ENCODE results near the gene MX2. TPM values are rescaled to one million over a fixed set of nuclear protein-coding genes. Genes with fewer than 3 reads are reported as not detected.

MX2 gene
- total and polyA plus RNA-seq, 2 of the 4 experiments (the other 2 are of a cell fraction), result 0.53 to 0.54 TPM

GRCh38 chr21:41453761-41454160 is 91.9 kb downstream of the MX2 start:
- H3K23ac ChIP-seq (ENCODE audit: low read depth, low read length), result no peak overlapping the region
- no peak for DNase-seq
- no peak overlapping the region for H2AFZ ChIP-seq (replicated peaks; ENCODE audit: low read length, poor library complexity)
- no peak overlapping the region for H4K91ac ChIP-seq (ENCODE audit: insufficient read depth, low read depth, low read length)
- no peak overlapping the region for H3K4ac ChIP-seq (ENCODE audit: low read depth, low read length)
- ChIA-PET CTCF (interaction anchor here (1.0 kb wide), 1 partner anchor 170 kb away, joined by 5 read pairs; no protein-coding TSS in a partner anchor), POLR2A (ENCODE audit: unreplicated experiment) (no interaction called here)
- no peaks in the 10 kb centered on the region for H4K20me1 ChIP-seq (ENCODE audit: insufficient read depth, low read length)
- no peaks in the 10 kb centered on the region for H3K4me1 ChIP-seq (ENCODE audit: control insufficient read depth, insufficient read depth, low read length)
- no peak overlapping the region for H2BK15ac ChIP-seq (ENCODE audit: low read depth, low read length)
- no peaks in the 10 kb centered on the region for H3K27me3 ChIP-seq (ENCODE audit: control insufficient read depth, insufficient read depth, low read length)
- H3K18ac ChIP-seq (ENCODE audit: low read depth, low read length), result no peak overlapping the region
- dilution Hi-C loops (cut with HindIII; ENCODE audit: low sequenced_read_pairs, unreplicated experiment) (no loop called here), in situ Hi-C loops (cut with MboI; ENCODE audit: low sequenced_read_pairs) (loop anchor here (10.0 kb wide), 1 partner anchor 329 kb away; no protein-coding TSS in a partner anchor), intact Hi-C loops (cut with micrococcal nuclease) (no loop called here)
- H3K14ac ChIP-seq (replicated peaks; ENCODE audit: low read depth, low read length), result no peak overlapping the region
- H2AK5ac ChIP-seq (ENCODE audit: low read depth, low read length), result no peak overlapping the region
- H2BK20ac ChIP-seq (ENCODE audit: low read depth, low read length), result no peak overlapping the region
- no peak overlapping the region for H3K4me2 ChIP-seq (ENCODE audit: low read depth, low read length)
- H4K8ac ChIP-seq (ENCODE audit: low read depth in 2 of 2, low read length in 2 of 2), result no peak overlapping the region
- H3K9ac ChIP-seq (ENCODE audit: low read depth, low read length), result no peak overlapping the region
- H3K36me3 ChIP-seq (ENCODE audit: control insufficient read depth, insufficient read depth, low read length), result no peaks in the 10 kb centered on the region
- H4K5ac ChIP-seq (ENCODE audit: low read depth, low read length), result no peak overlapping the region
- no TSS peak for BruUV-seq (replicated peaks)
- no peak for ATAC-seq (ENCODE audit: low read depth)
- no peak overlapping the region for H3K27ac ChIP-seq (ENCODE audit: insufficient read depth, low read length)
- no peak overlapping the region for H2BK5ac ChIP-seq (ENCODE audit: low read depth, low read length, poor library complexity, severe bottlenecking)
- no peak overlapping the region for H2AK9ac ChIP-seq (replicated peaks; ENCODE audit: low read depth, low read length, poor library complexity)
- H3K56ac ChIP-seq (ENCODE audit: extremely low read depth, insufficient read depth, low read length), result no peak overlapping the region
- H3K4me3 ChIP-seq (ENCODE audit: insufficient read depth, low read depth, low read length), result no peak overlapping the region
- no peaks in the 10 kb centered on the region for H3K79me1 ChIP-seq (ENCODE audit: low read depth in 1 of 2, low read length in 2 of 2)
- H2BK120ac ChIP-seq (ENCODE audit: low read depth, low read length), result no peak overlapping the region
- no CpG with 5 or more reads among the region's 3 CpGs for WGBS, 2 experiments (ENCODE audit: extremely low coverage in 2 of 2, insufficient read length in 1 of 2)
- TF ChIP-seq RFX5 (IDR thresholded peaks at IDR 0.05; ENCODE audit: low read depth, low read length) (no peak), RCOR1 (IDR thresholded peaks at IDR 0.05; ENCODE audit: insufficient replicate concordance, low read length) (no peak), MAZ (IDR thresholded peaks at IDR 0.05; ENCODE audit: borderline replicate concordance, low read depth, low read length) (no peak), CEBPB (IDR thresholded peaks at IDR 0.05; ENCODE audit: low read depth, low read length) (no peak), USF2 (IDR thresholded peaks at IDR 0.05; ENCODE audit: low read depth, low read length) (no peak), MXI1 (IDR thresholded peaks at IDR 0.05; ENCODE audit: borderline replicate concordance, low read depth, low read length) (no peak), BHLHE40 (IDR thresholded peaks at IDR 0.05; ENCODE audit: low read depth, low read length) (no peak), MAFK (IDR thresholded peaks at IDR 0.05; ENCODE audit: low read depth, low read length) (no peak), CHD1 (IDR thresholded peaks at IDR 0.05; ENCODE audit: low read depth, low read length) (no peak), NFE2L2 (IDR thresholded peaks at IDR 0.05; ENCODE audit: low read depth, low read length) (no peak), FOS (IDR thresholded peaks at IDR 0.05; ENCODE audit: low read depth, low read length) (no peak), POLR2A (IDR thresholded peaks at IDR 0.05; ENCODE audit: low read depth, low read length) (no peak), ELK1 (IDR thresholded peaks at IDR 0.05; ENCODE audit: borderline replicate concordance, low read depth, low read length) (no peak), SMC3 (IDR thresholded peaks at IDR 0.05; ENCODE audit: low read depth, low read length) (no peak), RAD21 (IDR thresholded peaks at IDR 0.05; ENCODE audit: low read length) (no peak)
- TF ChIP-seq, protein P1, sequence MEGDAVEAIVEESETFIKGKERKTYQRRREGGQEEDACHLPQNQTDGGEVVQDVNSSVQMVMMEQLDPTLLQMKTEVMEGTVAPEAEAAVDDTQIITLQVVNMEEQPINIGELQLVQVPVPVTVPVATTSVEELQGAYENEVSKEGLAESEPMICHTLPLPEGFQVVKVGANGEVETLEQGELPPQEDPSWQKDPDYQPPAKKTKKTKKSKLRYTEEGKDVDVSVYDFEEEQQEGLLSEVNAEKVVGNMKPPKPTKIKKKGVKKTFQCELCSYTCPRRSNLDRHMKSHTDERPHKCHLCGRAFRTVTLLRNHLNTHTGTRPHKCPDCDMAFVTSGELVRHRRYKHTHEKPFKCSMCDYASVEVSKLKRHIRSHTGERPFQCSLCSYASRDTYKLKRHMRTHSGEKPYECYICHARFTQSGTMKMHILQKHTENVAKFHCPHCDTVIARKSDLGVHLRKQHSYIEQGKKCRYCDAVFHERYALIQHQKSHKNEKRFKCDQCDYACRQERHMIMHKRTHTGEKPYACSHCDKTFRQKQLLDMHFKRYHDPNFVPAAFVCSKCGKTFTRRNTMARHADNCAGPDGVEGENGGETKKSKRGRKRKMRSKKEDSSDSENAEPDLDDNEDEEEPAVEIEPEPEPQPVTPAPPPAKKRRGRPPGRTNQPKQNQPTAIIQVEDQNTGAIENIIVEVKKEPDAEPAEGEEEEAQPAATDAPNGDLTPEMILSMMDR (conservative IDR thresholded peaks at IDR 0.05; ENCODE audit: low read depth, low read length), result no peak
- no peaks in the 10 kb centered on the region for H3K9me1 ChIP-seq (ENCODE audit: insufficient read depth, low read length)
- no peaks in the 10 kb centered on the region for H3K9me3 ChIP-seq (ENCODE audit: control insufficient read depth, insufficient read depth, low read length)
